ENCODE results near the gene ATP4B. TPM values are rescaled to one million over a fixed set of nuclear protein-coding genes. Genes with fewer than 3 reads are reported as not detected.

The ATP4B gene
- total RNA-seq, 1 donor = not detected

GRCh38 chr13:113652404-113653263, 5.4 kb downstream of the ATP4B start:
- no peak for TF ChIP-seq CTCF (IDR thresholded peaks at IDR 0.05; ENCODE audit: insufficient read depth, low read depth, low read length)
- H3K4me3 ChIP-seq (ENCODE audit: low read depth, low read length) = no peak overlapping the region
- no peak for DNase-seq (ENCODE audit: low read depth)

GRCh38 chr13:113651511-113652403, 6.2 kb downstream of the ATP4B start:
- TF ChIP-seq CTCF (IDR thresholded peaks at IDR 0.05; ENCODE audit: insufficient read depth, low read depth, low read length) = no peak
- no peak for DNase-seq (ENCODE audit: low read depth)
- no peak overlapping the region for H3K4me3 ChIP-seq (ENCODE audit: low read depth, low read length)

DNA sequence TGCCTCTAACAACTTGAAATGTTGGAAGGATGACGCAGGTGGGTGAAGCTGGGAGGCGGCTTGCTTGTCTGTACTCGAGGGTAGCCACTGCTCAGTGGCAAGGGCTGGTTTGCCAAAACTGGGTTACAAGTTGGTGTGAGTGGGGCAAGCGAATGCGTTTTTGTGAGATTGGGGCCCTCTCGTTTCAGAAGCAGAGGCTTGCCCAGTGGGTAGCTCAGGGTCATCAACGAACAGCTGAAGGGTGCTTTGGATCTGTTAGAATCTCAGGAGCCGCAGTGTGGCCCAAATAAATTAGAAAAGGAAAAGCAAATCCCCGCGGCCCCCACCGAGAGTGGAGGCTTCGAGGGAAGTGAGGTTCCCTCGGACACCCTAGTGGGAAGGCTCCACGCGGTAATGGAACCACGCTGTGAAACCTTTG, 7.3 kb downstream of the ATP4B start:
- no peak for TF ChIP-seq CTCF (IDR thresholded peaks at IDR 0.05; ENCODE audit: insufficient read depth, low read depth, low read length)
- no peak for DNase-seq (ENCODE audit: low read depth)
- H3K4me3 ChIP-seq (ENCODE audit: low read depth, low read length) = no peak overlapping the region

GRCh38 chr13:113650275-113650674, 7.7 kb downstream of the ATP4B start:
- DNase-seq (ENCODE audit: low read depth) = no peak
- no peak for TF ChIP-seq CTCF (IDR thresholded peaks at IDR 0.05; ENCODE audit: insufficient read depth, low read depth, low read length)
- no peak overlapping the region for H3K4me3 ChIP-seq (ENCODE audit: low read depth, low read length)

- no peak overlapping the region for H3K4me3 ChIP-seq (ENCODE audit: low read depth, low read length)
- no peak for DNase-seq (ENCODE audit: low read depth)
- TF ChIP-seq CTCF (IDR thresholded peaks at IDR 0.05; ENCODE audit: insufficient read depth, low read depth, low read length) = no peak
These were observed 8.8 kb downstream of the ATP4B start for GRCh38 chr13:113649212-113649611.

DNA sequence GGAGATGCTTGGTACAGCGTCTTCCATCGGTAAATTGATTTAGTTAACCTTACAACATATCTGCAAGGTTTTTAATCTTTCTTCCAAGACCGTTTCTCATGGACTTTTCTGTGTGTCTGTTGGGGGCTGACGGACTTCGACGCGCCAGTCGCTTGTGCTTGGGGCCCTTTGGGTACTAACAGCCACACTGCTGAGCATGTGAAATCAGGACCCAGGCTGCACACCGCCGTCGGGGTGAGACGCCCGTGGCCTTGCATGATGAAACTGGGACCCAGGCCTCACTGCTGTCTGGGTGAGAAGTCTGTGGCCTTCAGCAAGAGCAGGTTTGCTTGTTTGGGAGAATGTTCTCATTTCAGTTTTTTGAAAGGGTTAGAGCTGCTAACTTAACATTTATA, 9.8 kb downstream of the ATP4B start:
- no peak for TF ChIP-seq CTCF (IDR thresholded peaks at IDR 0.05; ENCODE audit: insufficient read depth, low read depth, low read length)
- no peak for DNase-seq (ENCODE audit: low read depth)
- H3K4me3 ChIP-seq (ENCODE audit: low read depth, low read length) = no peak overlapping the region

Measured in fibroblast of villous mesenchyme (primary cell).